ENCODE measurements around the gene TRIP12.

GRCh38 chr2:229798446-229799155 is 123.2 kb downstream of the TRIP12 start:
- TF ChIP-seq POU6F1 (CRISPR knock-in tag; IDR thresholded peaks at IDR 0.05; ENCODE audit: borderline replicate concordance, low read depth) = no peak
- TF ChIP-seq ZFP3 (CRISPR knock-in tag; IDR thresholded peaks at IDR 0.05) = no peak
- TF ChIP-seq CSRNP3 (CRISPR knock-in tag; IDR thresholded peaks at IDR 0.05) = no peak
- no peak for TF ChIP-seq TOX (CRISPR knock-in tag; IDR thresholded peaks at IDR 0.05; ENCODE audit: borderline replicate concordance)
- no peak for TF ChIP-seq ZC3H10 (CRISPR knock-in tag; IDR thresholded peaks at IDR 0.05)
- TF ChIP-seq CSDC2 (CRISPR knock-in tag; IDR thresholded peaks at IDR 0.05) = no peak
- TF ChIP-seq TCF4 (CRISPR knock-in tag; IDR thresholded peaks at IDR 0.05; ENCODE audit: borderline replicate concordance) = no peak
- TF ChIP-seq ISL1 (CRISPR knock-in tag; IDR thresholded peaks at IDR 0.05) = no peak

All from SK-N-SH treated with all-trans-retinoic acid at 6 μM for 48 hours (cell line).